Esophagus muscularis mucosa (tissue), 2 donors: ENCODE results near the gene ATRX.
"Not testable (repeated sequence)": the region's sequence is repeated elsewhere in the genome, so short reads cannot be mapped to it uniquely, and the experiment has no call there.

Experiments
- EP300 ChIP-seq: sonication (generic); formaldehyde crosslinking; IDR thresholded peaks from one replicate; pipeline ENCODE4 v1.6.1; 2017; ENCODE audit warnings: antibody characterized with exemption
- POLR2A ChIP-seq: fragments of 450-650 bp; IDR thresholded peaks from one replicate; pipeline ENCODE4 v1.6.1; 2017; ENCODE audit warnings: antibody characterized with exemption, moderate library complexity, mild to moderate bottlenecking, low read depth

GRCh38 chrX:77539778-77540177, 246.2 kb downstream of the ATRX start:
- not testable (repeated sequence) for TF ChIP-seq POLR2A, EP300
